ENCODE measurements around the gene OPCML.

Gene OPCML

DNA sequence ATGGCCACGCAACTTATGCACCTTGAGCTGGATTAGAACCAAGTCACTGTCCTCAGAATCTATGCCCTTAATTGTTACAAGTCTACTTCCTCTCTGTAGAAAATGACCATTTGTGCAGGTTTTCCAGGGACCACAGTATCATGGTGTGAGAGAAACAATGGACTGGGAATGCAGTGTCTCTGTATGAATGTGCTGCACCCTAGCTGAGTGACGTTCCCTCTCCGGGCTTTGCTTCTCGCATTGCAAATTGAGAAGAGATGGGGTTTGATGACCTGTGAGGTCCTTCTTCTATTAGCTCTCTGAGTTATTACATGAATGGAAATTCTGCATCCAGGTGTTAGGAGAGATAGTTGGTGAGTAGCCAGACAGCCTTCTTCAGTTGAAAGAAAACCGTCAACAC lies 1109.6 kb downstream of the OPCML start:
- H3K36me3 ChIP-seq (ENCODE audit: control insufficient read depth, low read length) = no peaks in the 10 kb centered on the region
- no peaks in the 10 kb centered on the region for H3F3A ChIP-seq (ENCODE audit: control insufficient read depth, insufficient read depth)
- no peaks in the 10 kb centered on the region for H4K20me1 ChIP-seq (ENCODE audit: control insufficient read depth, insufficient read depth, low read depth, low read length)
- no peak overlapping the region for H3K4me3 ChIP-seq (ENCODE audit: low read length)
- H3K27ac ChIP-seq (ENCODE audit: low read depth, low read length) = no peak overlapping the region
- H3K4me1 ChIP-seq (ENCODE audit: control insufficient read depth, low read length) = no peaks in the 10 kb centered on the region
- H3K4me2 ChIP-seq (ENCODE audit: low read length) = no peak overlapping the region
- TF ChIP-seq, protein P1, sequence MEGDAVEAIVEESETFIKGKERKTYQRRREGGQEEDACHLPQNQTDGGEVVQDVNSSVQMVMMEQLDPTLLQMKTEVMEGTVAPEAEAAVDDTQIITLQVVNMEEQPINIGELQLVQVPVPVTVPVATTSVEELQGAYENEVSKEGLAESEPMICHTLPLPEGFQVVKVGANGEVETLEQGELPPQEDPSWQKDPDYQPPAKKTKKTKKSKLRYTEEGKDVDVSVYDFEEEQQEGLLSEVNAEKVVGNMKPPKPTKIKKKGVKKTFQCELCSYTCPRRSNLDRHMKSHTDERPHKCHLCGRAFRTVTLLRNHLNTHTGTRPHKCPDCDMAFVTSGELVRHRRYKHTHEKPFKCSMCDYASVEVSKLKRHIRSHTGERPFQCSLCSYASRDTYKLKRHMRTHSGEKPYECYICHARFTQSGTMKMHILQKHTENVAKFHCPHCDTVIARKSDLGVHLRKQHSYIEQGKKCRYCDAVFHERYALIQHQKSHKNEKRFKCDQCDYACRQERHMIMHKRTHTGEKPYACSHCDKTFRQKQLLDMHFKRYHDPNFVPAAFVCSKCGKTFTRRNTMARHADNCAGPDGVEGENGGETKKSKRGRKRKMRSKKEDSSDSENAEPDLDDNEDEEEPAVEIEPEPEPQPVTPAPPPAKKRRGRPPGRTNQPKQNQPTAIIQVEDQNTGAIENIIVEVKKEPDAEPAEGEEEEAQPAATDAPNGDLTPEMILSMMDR (IDR thresholded peaks at IDR 0.05; ENCODE audit: low read depth, low read length, poor library complexity, severe bottlenecking) = no peak
- no peak for TF ChIP-seq EZH2phosphoT487 (IDR thresholded peaks at IDR 0.05; ENCODE audit: borderline replicate concordance, low read length)
- H3K27me3 ChIP-seq (ENCODE audit: control insufficient read depth, low read length) = no peaks in the 10 kb centered on the region
- H3K9me3 ChIP-seq (ENCODE audit: control insufficient read depth, insufficient read depth, low read length) = no peaks in the 10 kb centered on the region
- no peaks in the 10 kb centered on the region; the same call in 1 of the 2 replicates for H3K9me2 ChIP-seq (replicated peaks; ENCODE audit: control insufficient read depth, low read length)
- no peaks in the 10 kb centered on the region for H3K79me2 ChIP-seq (ENCODE audit: control insufficient read depth, low read length)

DNA sequence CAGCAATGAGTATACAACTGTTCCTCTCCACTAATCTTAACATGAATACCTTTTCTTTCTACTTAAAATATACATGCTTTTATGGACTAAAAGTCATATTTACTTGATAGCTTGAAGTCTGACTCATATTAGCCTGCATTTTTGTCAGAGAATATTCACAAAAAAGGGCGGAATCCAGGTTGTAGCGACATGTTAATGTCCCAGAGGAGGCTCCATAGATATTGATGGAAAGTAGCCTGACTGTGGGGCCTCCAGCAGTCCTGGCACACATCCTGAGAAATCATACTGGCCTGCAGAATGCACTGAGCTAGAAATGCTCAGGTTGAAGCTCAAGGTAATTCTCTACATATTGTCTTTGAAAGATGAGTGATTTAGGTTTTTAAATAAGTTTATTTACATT lies 1110.7 kb downstream of the OPCML start:
- Histone ChIP-seq H3K4me1 (ENCODE audit: control insufficient read depth, low read length) (no peaks in the 10 kb centered on the region), H3K27ac (ENCODE audit: low read depth, low read length) (no peak overlapping the region), H3K4me3 (ENCODE audit: low read length) (no peak overlapping the region), H3K79me2 (ENCODE audit: control insufficient read depth, low read length) (no peaks in the 10 kb centered on the region), H3K9me2 (replicated peaks; ENCODE audit: control insufficient read depth, low read length) (no peaks in the 10 kb centered on the region; the same call in 1 of the 2 replicates), H3K36me3 (ENCODE audit: control insufficient read depth, low read length) (no peaks in the 10 kb centered on the region), H4K20me1 (ENCODE audit: control insufficient read depth, insufficient read depth, low read depth, low read length) (no peaks in the 10 kb centered on the region), H3K4me2 (ENCODE audit: low read length) (no peak overlapping the region), H3F3A (ENCODE audit: control insufficient read depth, insufficient read depth) (no peaks in the 10 kb centered on the region), H3K27me3 (ENCODE audit: control insufficient read depth, low read length) (no peaks in the 10 kb centered on the region), H3K9me3 (ENCODE audit: control insufficient read depth, insufficient read depth, low read length) (no peaks in the 10 kb centered on the region)
- TF ChIP-seq EZH2phosphoT487 (IDR thresholded peaks at IDR 0.05; ENCODE audit: borderline replicate concordance, low read length) = no peak
- TF ChIP-seq, protein P1 (IDR thresholded peaks at IDR 0.05; ENCODE audit: low read depth, low read length, poor library complexity, severe bottlenecking) = no peak

DNA sequence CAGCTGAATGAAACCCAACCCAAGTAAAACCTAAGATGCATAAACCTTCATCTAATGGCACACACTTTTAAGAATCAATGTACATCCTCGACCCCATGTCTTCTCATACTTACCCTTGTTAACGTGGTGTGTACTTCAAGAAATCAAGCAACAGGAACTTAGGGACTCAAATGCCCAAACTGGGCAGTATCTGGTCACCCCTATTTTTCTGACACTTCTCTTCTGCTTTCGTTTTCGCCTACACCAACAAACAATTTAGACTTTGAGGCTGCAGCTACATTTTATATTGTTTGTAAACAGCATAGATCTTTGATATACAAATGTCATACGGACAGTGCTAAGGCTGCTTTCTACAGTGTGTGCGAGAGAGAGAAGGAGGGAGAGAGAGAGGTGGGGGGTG lies 1117.8 kb downstream of the OPCML start:
- Histone ChIP-seq H3K9me3 (ENCODE audit: control insufficient read depth, insufficient read depth, low read length) (no peaks in the 10 kb centered on the region), H3K27ac (ENCODE audit: low read depth, low read length) (no peak overlapping the region), H3K4me2 (ENCODE audit: low read length) (no peak overlapping the region), H3K4me3 (ENCODE audit: low read length) (no peak overlapping the region), H3K36me3 (ENCODE audit: control insufficient read depth, low read length) (no peaks in the 10 kb centered on the region), H3K9me2 (replicated peaks; ENCODE audit: control insufficient read depth, low read length) (no peaks in the 10 kb centered on the region; the same call in 1 of the 2 replicates), H3F3A (ENCODE audit: control insufficient read depth, insufficient read depth) (no peaks in the 10 kb centered on the region), H3K79me2 (ENCODE audit: control insufficient read depth, low read length) (no peaks in the 10 kb centered on the region), H3K4me1 (ENCODE audit: control insufficient read depth, low read length) (no peaks in the 10 kb centered on the region), H3K27me3 (ENCODE audit: control insufficient read depth, low read length) (no peaks in the 10 kb centered on the region), H4K20me1 (ENCODE audit: control insufficient read depth, insufficient read depth, low read depth, low read length) (no peaks in the 10 kb centered on the region)
- TF ChIP-seq, protein P1 (IDR thresholded peaks at IDR 0.05; ENCODE audit: low read depth, low read length, poor library complexity, severe bottlenecking) = no peak
- no peak for TF ChIP-seq EZH2phosphoT487 (IDR thresholded peaks at IDR 0.05; ENCODE audit: borderline replicate concordance, low read length)

Measured in DOHH2 (cell line).